TTC549 (cell line): ENCODE results near the gene KNOP1.

Source experiments
- FAIRE-seq: peaks from 2 replicates; lab custom pipeline; 2012; peaks lifted over from hg19 to GRCh38; lab: Jason Lieb, UNC

The KNOP1 gene

GRCh38 chr16:19717741-19718623, at the start of gene KNOP1, which contains the start of gene IQCK:
Gene KNOP1 (minus strand): TSS chr16:19718227. CDS start chr16:19715035, 3,192 bp downstream.
Gene IQCK (plus strand): TSS chr16:19718271. CDS start chr16:19718307, 36 bp downstream.
- no peak for FAIRE-seq

- no peak for FAIRE-seq
Observed at GRCh38 chr16:19767497-19767896, 49.5 kb upstream of the KNOP1 start.

GRCh38 chr16:19766988-19767387, 49.0 kb upstream of the KNOP1 start:
- no peak for FAIRE-seq

GRCh38 chr16:19766554-19766884, 48.5 kb upstream of the KNOP1 start:
- FAIRE-seq = no peak

GRCh38 chr16:19765860-19766553, 48.0 kb upstream of the KNOP1 start:
- no peak for FAIRE-seq

- FAIRE-seq = no peak
Observed at GRCh38 chr16:19760356-19761060, 42.5 kb upstream of the KNOP1 start.

GRCh38 chr16:19757762-19758595, 40.0 kb upstream of the KNOP1 start:
- FAIRE-seq = no peak

GRCh38 chr16:19757026-19757425, 39.0 kb upstream of the KNOP1 start:
- no peak for FAIRE-seq

- FAIRE-seq = no peak
Observed at GRCh38 chr16:19755268-19755667, 37.2 kb upstream of the KNOP1 start.

GRCh38 chr16:19754644-19755036, 36.6 kb upstream of the KNOP1 start:
- no peak for FAIRE-seq

- no peak for FAIRE-seq
Observed at GRCh38 chr16:19753815-19754643, 36.0 kb upstream of the KNOP1 start.

GRCh38 chr16:19751478-19752385, 33.7 kb upstream of the KNOP1 start:
- no peak for FAIRE-seq

- no peak for FAIRE-seq
Observed at GRCh38 chr16:19749571-19750080, 31.6 kb upstream of the KNOP1 start.

GRCh38 chr16:19748389-19749168, 30.6 kb upstream of the KNOP1 start:
- no peak for FAIRE-seq

- no peak for FAIRE-seq
Observed at GRCh38 chr16:19746561-19746960, 28.5 kb upstream of the KNOP1 start.

- FAIRE-seq = no peak
Observed at GRCh38 chr16:19745286-19746010, 27.4 kb upstream of the KNOP1 start.

- no peak for FAIRE-seq
Observed at GRCh38 chr16:19744670-19745069, 26.6 kb upstream of the KNOP1 start.

- no peak for FAIRE-seq
Observed at GRCh38 chr16:19743816-19744159, 25.8 kb upstream of the KNOP1 start.
